NCI-H748 (cell line): ENCODE data around the gene CADM1.

Source experiments
- DNase-seq: peaks from one replicate; lab custom pipeline; 2025; ENCODE audit not compliant: unreplicated experiment; lab: John Stamatoyannopoulos, UW

The CADM1 gene

DNA sequence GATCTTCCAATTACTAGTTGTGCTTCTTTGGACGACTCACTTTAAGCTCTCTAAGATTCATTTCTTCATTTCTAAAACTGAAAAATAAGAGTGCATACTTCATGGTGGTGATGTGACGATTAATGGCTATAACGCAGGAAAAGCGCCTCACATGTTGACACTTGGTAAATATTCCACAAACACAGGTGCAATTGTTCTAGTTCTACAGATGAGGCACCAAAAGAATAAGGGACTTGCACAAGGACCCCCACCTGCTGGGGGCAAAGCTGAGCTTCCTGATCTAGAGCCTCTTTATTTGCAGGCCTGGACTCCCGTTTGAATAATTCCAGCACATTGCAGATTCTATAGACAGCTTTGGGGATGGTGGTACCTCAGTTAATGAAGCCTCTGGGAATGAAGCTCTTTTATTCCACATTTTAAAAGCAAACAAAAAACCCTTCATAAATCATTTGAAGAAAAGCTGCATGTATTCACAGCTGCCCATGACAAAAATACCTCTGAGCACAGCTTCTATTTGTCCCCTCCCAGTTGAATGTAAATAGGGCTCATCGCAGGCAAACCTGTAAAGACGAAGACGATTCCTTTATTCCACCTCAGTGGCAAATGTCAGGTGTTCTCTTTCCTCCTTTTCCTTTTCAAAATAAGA is 14.9 kb upstream of the CADM1 start:
- DNase-seq, result peak; percentile 82

GRCh38 chr11:115515647-115516395 is 11.6 kb upstream of the CADM1 start:
- no peak for DNase-seq

GRCh38 chr11:115506954-115507675 is 2.9 kb upstream of the CADM1 start:
- no peak for DNase-seq

- DNase-seq, result peak; percentile 26
Observed at GRCh38 chr11:115505175-115505574, 960 bp upstream of the CADM1 start.

DNA sequence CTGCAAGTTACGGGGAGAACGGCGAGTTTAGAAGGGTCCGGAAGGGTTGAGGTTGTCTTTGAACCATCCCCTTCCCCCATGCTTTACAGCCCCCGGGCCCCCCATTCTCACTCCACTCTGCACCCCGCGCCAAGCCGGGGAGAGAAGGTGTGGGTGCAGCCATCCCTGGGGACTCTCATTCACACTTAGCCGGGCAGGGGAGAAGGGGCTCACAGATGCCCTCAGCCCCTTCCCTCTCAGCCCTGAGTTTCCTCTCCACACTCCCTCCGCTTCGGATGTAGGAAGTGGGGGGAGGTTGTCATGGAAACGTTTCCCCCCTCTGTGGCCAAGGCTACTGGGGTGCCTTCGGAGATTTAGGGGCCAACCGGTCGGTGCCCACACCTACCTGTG is 334 bp downstream of the CADM1 start:
- no peak for DNase-seq

- DNase-seq, result peak; percentile 86
Observed at GRCh38 chr11:115503083-115503885, 931 bp downstream of the CADM1 start.

GRCh38 chr11:115502636-115503082 is 1.6 kb downstream of the CADM1 start:
- DNase-seq, result no peak

GRCh38 chr11:115501893-115502589 is 2.2 kb downstream of the CADM1 start:
- peak; percentile 79 for DNase-seq

- no peak for DNase-seq
Observed at GRCh38 chr11:115501502-115501892, 2.7 kb downstream of the CADM1 start.

- peak; percentile 75 for DNase-seq
Observed at GRCh38 chr11:115500547-115501501, 3.4 kb downstream of the CADM1 start.

DNA sequence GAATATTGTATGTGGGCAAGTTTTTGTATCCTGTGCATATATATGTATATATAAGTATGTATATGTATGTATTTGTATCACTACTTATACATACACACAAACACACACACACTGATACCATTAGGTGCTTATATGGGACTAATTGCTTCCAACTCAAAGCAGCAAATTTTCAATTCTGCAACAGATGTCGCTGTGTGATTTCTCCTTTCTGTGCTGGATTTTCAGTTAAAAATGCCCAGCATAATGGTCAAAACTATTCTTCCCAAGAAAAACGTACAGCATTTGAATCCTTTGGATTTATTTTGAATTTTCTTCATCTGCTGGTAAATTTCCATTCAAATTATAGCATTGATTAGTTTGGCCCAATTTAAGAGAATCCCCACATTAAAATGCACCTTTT is 4.3 kb downstream of the CADM1 start:
- no peak for DNase-seq

DNA sequence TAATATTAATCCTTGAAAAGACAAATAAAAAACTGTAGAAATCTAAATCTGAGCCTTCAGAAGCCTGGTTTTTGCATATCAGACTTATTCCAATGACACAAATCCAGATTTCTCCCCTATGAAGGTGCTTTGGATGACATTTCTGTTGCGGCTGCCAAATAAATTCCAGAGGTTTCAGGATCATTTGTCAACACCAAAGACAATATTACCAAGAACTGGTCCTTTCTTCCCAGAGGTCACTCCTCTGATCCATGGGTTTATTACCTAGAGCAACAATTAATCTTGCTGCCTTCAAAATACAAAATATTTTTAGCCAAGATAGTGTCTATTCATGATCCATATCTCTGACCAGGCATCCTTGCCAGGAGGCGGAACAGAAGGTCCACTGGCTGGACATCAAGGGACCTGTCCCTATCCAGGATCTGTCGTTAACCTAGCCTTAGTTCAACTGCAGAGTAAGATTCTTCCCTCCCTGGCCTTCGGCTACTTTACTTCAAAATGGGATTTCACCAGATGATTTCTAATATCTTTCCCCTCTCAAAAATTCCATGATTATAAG is 4.9 kb downstream of the CADM1 start:
- DNase-seq, result no peak

DNA sequence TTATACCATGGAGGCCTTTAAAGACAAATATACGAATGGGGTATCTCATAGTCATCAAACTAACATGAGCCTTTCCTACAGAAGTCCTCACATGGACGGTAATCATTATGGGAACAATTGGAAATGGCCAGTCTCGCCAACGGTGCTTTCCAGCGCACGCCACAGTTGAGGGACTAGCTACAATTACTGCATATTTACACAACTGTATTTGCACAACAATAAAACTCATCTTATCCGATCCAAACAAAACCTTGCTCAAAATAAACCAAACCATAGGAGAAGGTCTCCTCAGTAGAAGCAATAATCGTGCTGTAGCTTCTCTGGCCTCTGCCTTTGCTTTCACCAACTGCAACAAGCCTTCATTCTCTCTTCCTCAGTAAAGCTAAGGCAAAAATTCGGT is 5.9 kb downstream of the CADM1 start:
- DNase-seq, result peak; percentile 92

GRCh38 chr11:115497303-115497702 is 6.9 kb downstream of the CADM1 start:
- DNase-seq, result peak; percentile 15

- DNase-seq, result no peak
Observed at GRCh38 chr11:115496892-115497291, 7.3 kb downstream of the CADM1 start.

DNA sequence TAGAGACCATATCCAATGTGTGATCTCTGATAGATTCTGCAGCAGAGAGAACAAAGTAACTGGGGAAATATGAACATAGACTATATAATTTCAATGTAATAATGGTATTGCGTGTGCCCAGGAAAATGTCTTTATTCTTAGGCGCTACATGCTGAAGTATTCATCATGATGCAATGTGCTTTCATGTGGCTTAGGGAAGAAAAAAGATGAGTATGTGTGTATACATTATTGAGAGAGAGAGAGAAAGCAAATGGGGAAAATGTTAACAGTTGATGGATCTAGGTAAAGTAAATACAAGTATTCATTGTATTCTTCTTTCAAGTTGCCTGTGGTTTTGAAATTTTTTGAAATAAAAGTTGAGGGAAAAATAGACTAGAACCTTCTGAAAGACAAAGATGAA is 10.3 kb downstream of the CADM1 start:
- no peak for DNase-seq

DNA sequence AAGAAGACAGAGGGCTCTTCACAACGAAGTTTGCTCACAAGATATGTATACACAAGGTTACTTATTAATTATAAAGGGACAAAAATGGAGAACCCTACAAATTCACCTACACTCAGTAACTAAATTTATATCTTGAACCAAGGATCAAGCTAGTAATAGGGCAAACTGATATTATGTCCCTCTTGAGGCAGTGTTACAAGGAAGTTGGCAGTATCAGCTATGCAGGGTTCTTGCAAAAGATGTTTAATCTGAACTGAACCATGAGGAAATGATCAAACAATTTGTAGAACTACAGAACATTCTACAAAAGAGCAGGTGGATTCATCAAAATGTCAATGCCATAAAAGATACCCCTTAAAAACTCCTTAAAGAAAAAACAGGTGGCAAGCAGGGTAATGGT is 10.7 kb downstream of the CADM1 start:
- DNase-seq, result no peak

- no peak for DNase-seq
Observed at GRCh38 chr11:115489466-115489865, 14.7 kb downstream of the CADM1 start.

DNA sequence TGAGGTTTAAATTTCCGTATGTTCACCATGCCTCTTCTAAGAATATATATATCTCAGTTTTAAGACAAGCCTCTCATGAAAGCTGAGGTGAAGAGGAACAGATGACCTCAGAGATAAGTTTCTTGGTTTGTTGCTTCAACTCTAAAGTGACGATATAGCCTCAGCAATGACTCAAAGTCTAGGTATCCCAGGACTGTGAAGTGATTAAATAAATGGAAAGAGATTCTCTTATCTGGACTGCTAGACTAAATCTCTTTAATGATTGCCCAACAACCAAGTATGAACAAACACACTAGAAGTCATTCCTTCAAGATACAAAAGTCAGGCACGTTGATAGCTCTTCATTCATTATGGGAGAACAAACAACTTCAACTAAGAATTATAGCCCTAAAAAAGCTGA is 15.3 kb downstream of the CADM1 start:
- DNase-seq, result no peak
